A673 (cell line): Measurements from ENCODE around the gene SERTAD2. TPM values are rescaled to one million over a fixed set of nuclear protein-coding genes. Genes with fewer than 3 reads are reported as not detected.

ENCODE experiments used
- BruUV-seq: library from RNA; stranded (reverse); fragments of 400-500 nt; replicated peaks from 2 replicates; lab custom pipeline; 2021; lab: Mats Ljungman, UMichigan
- CTCF ChIA-PET: fragments of 300-600 bp; sonication (Branson Sonifier 250); formaldehyde crosslinking; loops from one replicate; lab custom pipeline; 2022; ENCODE audit warnings: antibody characterized with exemption; lab: Charles Lee
- POLR2A ChIA-PET: fragments of 300-600 bp; sonication (Branson Sonifier 250); formaldehyde crosslinking; loops from one replicate; lab custom pipeline; 2022; ENCODE audit warnings: antibody characterized with exemption; ENCODE audit not compliant: low non-redundant PET; lab: Charles Lee
- DNase-seq: peaks from one replicate; pipeline ENCODE4 v3.0.0-alpha.2; 2015; ENCODE audit warnings: low spot score
- H3K27ac ChIP-seq: fragments of 200-600 bp; sonication (generic); 2 replicates; pipeline ENCODE4 v1.5.1; 2016; ENCODE audit warnings: mixed run types, low read depth, mild to moderate bottlenecking, mixed read lengths, antibody characterized with exemption, low read length; ENCODE audit not compliant: poor library complexity, severe bottlenecking
- H3K27me3 ChIP-seq: fragments of 200-600 bp; sonication (generic); replicated peaks from 2 replicates; pipeline ENCODE4 v1.6.1; 2017; ENCODE audit warnings: mixed run types, low read depth, mild to moderate bottlenecking, mixed read lengths, antibody characterized with exemption, low read length; ENCODE audit not compliant: insufficient read depth, poor library complexity
- H3K36me3 ChIP-seq: fragments of 200-600 bp; sonication (generic); 2 replicates; pipeline ENCODE4 v1.6.1; 2016; ENCODE audit warnings: mixed run types, mild to moderate bottlenecking, mixed read lengths, antibody characterized with exemption, low read length; ENCODE audit not compliant: insufficient read depth, poor library complexity, severe bottlenecking
- H3K4me1 ChIP-seq: fragments of 200-600 bp; sonication (generic); 2 replicates; pipeline ENCODE4 v1.6.1; 2017; ENCODE audit warnings: mixed run types, mild to moderate bottlenecking, mixed read lengths, antibody characterized with exemption, low read length; ENCODE audit not compliant: insufficient read depth, poor library complexity, severe bottlenecking
- H3K4me3 ChIP-seq: fragments of 200-600 bp; sonication (generic); 2 replicates; pipeline ENCODE4 v1.5.1; 2016; ENCODE audit warnings: low read depth, mixed run types, mild to moderate bottlenecking, mixed read lengths, low read length; ENCODE audit not compliant: poor library complexity, severe bottlenecking
- H3K9me3 ChIP-seq: fragments of 200-600 bp; sonication (generic); 2 replicates; pipeline ENCODE4 v1.6.1; 2016; ENCODE audit warnings: mixed run types, low read depth, mild to moderate bottlenecking, mixed read lengths, antibody characterized with exemption, low read length; ENCODE audit not compliant: poor library complexity, severe bottlenecking
- EZH2 ChIP-seq: fragments of 200-600 bp; sonication (generic); IDR thresholded peaks from 2 replicates; pipeline ENCODE4 v1.6.1; 2017; ENCODE audit warnings: borderline replicate concordance, low read depth, mild to moderate bottlenecking, mixed read lengths, antibody characterized with exemption, low read length; ENCODE audit not compliant: poor library complexity, severe bottlenecking
- intact Hi-C: fragments of 100-400 bp; cut with micrococcal nuclease; formaldehyde crosslinking; loops from one replicate; pipeline ENCODE4 v1.10.0; 2022; ENCODE audit not compliant: unreplicated experiment
- total RNA-seq: library from RNA; stranded (reverse); gene quantifications from 2 replicates; pipeline ENCODE4 v1.2.3, GENCODE V29; 2021
- TF ChIP-seq, protein P1 (sequence below): fragments of 300-800, 200-600 bp; sonication (generic); conservative IDR thresholded peaks from 2 replicates; pipeline ENCODE4 v1.5.1; 2017; ENCODE audit warnings: low read depth, mild to moderate bottlenecking, antibody characterized with exemption, low read length, moderate library complexity, mixed read lengths

SERTAD2 gene
- total RNA-seq, 1 experiment from 2014 or later, result 22.2 TPM

DNA sequence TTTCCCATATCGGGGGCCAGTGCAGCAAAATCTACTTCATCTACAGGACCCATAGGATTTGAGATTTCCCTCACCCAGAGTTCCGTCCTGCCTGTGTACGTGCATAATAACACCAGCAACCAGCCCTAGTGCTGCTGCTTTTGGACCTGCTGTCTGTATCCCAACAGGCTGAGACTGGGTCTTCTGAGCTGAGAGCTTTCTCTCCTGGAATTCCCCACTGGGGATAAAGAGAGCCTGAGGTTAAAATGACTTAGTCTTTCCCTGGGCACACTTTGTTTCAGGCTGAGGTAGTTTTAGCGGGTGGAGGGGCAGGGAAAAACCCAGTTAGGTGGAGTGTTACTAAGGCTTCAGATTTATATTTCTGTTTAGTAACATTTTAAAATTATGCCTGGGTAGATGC, 62.5 kb downstream of the SERTAD2 start:
- H3K27me3 ChIP-seq, result no peaks in the 10 kb centered on the region
- CTCF ChIA-PET, result no interaction called here
- no peaks in the 10 kb centered on the region for H3K4me1 ChIP-seq
- TF ChIP-seq, protein P1, sequence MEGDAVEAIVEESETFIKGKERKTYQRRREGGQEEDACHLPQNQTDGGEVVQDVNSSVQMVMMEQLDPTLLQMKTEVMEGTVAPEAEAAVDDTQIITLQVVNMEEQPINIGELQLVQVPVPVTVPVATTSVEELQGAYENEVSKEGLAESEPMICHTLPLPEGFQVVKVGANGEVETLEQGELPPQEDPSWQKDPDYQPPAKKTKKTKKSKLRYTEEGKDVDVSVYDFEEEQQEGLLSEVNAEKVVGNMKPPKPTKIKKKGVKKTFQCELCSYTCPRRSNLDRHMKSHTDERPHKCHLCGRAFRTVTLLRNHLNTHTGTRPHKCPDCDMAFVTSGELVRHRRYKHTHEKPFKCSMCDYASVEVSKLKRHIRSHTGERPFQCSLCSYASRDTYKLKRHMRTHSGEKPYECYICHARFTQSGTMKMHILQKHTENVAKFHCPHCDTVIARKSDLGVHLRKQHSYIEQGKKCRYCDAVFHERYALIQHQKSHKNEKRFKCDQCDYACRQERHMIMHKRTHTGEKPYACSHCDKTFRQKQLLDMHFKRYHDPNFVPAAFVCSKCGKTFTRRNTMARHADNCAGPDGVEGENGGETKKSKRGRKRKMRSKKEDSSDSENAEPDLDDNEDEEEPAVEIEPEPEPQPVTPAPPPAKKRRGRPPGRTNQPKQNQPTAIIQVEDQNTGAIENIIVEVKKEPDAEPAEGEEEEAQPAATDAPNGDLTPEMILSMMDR, result no peak
- no peak for TF ChIP-seq EZH2
- peaks cover 17% of the 10 kb centered on the region for H3K36me3 ChIP-seq
- POLR2A ChIA-PET, result no interaction called here
- no TSS peak for BruUV-seq
- H3K27ac ChIP-seq, result no peak overlapping the region
- intact Hi-C loops, result no loop called here
- no peaks in the 10 kb centered on the region for H3K9me3 ChIP-seq
- DNase-seq, result no peak
- no peak overlapping the region for H3K4me3 ChIP-seq

DNA sequence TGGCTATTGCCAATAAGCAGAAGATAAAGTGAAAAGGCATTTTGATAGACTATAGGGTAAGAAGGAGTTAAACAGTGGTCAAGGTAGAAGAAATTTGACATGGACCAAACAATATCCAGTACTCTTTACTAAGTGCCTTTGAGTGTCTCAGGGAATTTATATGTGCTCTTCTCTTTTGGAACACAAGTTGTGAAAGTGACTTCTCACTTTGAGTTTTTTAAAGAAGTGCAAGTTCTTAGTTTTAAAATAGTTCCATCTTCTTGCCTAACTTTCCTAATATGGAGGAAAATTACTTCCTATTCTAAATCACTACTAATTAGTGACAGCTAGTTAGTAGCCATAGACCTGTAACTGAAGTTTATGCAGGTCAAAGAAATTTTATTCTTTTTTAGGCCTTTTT, 66.2 kb downstream of the SERTAD2 start:
- no peak overlapping the region for H3K27ac ChIP-seq
- no peaks in the 10 kb centered on the region for H3K4me1 ChIP-seq
- H3K9me3 ChIP-seq, result no peaks in the 10 kb centered on the region
- no peak for DNase-seq
- BruUV-seq, result no TSS peak
- POLR2A ChIA-PET, result no interaction called here
- H3K36me3 ChIP-seq, result peaks cover 23% of the 10 kb centered on the region
- intact Hi-C loops, result loop anchor here (2.0 to 10.0 kb wide), 4 partner anchors 277 to 987 kb away; no protein-coding TSS in a partner anchor
- CTCF ChIA-PET, result interaction anchor here (0.6 to 1.2 kb wide), 3 partner anchors 243 to 330 kb away, joined by 3 to 4 read pairs (median 3); no protein-coding TSS in a partner anchor
- H3K27me3 ChIP-seq, result no peaks in the 10 kb centered on the region
- no peak overlapping the region for H3K4me3 ChIP-seq
- no peak for TF ChIP-seq EZH2
- TF ChIP-seq, protein P1, result no peak

DNA sequence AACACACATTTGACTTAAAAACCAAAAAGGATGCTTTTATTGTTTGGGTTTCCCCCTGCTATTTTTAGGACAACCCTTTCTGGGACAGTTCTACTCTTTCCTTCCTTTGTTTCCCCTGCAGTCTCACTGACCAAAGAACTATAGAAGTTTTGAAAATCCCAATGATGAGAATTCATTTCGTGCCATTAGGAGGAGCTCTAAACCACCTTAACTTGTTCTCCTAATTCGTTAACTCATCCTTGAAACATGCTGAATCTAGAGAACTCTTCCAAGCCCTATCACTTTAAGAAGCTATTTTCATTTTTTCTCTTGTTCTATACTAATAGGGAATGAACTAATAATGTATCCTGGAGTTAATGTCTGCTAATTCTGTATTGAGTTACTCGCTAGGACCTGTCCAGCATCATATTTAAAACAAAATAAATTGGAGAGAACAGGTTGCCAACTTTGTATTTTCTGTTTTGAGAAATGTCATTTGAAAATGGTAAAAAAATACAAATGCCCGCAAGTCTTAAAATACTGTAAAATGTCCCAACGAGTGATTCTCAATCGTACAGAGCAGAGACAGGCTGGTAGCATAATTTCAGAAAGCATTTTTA, 66.7 kb downstream of the SERTAD2 start:
- intact Hi-C loops, result loop anchor here (2.0 to 10.0 kb wide), 4 partner anchors 278 to 988 kb away; no protein-coding TSS in a partner anchor
- Histone ChIP-seq H3K36me3 (peaks cover 23% of the 10 kb centered on the region), H3K4me1 (no peaks in the 10 kb centered on the region), H3K27ac (no peak overlapping the region), H3K27me3 (no peaks in the 10 kb centered on the region), H3K4me3 (no peak overlapping the region), H3K9me3 (no peaks in the 10 kb centered on the region)
- DNase-seq, result peak; percentile 68
- BruUV-seq, result no TSS peak
- ChIA-PET CTCF (interaction anchor here (0.6 to 1.2 kb wide), 3 partner anchors 244 to 331 kb away, joined by 3 to 4 read pairs (median 3); no protein-coding TSS in a partner anchor), POLR2A (no interaction called here)
- TF ChIP-seq, protein P1, result peak; percentile 74
- no peak for TF ChIP-seq EZH2
